IPS-20b (cell line): Measurements from ENCODE around the gene CHM.
"Not testable (repeated sequence)": the region's sequence is repeated elsewhere in the genome, so short reads cannot be mapped to it uniquely, and the experiment has no call there.

Experiments
- H3K27ac ChIP-seq: one replicate; pipeline ENCODE4 v1.5.1; 2013; ENCODE audit warnings: low read length
- H3K27me3 ChIP-seq: 2 replicates; pipeline ENCODE4 v1.6.1; 2013; ENCODE audit warnings: mild to moderate bottlenecking, low read length, inconsistent platforms; ENCODE audit not compliant: insufficient read depth
- H3K36me3 ChIP-seq: 2 replicates; pipeline ENCODE4 v1.6.1; 2013; ENCODE audit warnings: low read depth, mild to moderate bottlenecking, inconsistent platforms, low read length, moderate library complexity; ENCODE audit not compliant: insufficient read depth
- H3K4me1 ChIP-seq: 2 replicates; pipeline ENCODE4 v1.6.1; 2013; ENCODE audit warnings: mild to moderate bottlenecking, control low read depth, inconsistent platforms, low read length, moderate library complexity; ENCODE audit not compliant: insufficient read depth
- H3K4me3 ChIP-seq: 2 replicates; pipeline ENCODE4 v1.5.1; 2013; ENCODE audit warnings: mild to moderate bottlenecking, low read length, inconsistent platforms
- H3K9ac ChIP-seq: 2 replicates; pipeline ENCODE4 v1.6.1; 2013; ENCODE audit warnings: low read depth, mild to moderate bottlenecking, inconsistent platforms, low read length, moderate library complexity
- H3K9me3 ChIP-seq: 2 replicates; pipeline ENCODE4 v1.6.1; 2013; ENCODE audit warnings: mild to moderate bottlenecking, low read depth, low read length, inconsistent platforms; ENCODE audit not compliant: insufficient read depth

Gene CHM

GRCh38 chrX:85994797-85995196 is 52.6 kb downstream of the CHM start:
- H3K9me3 ChIP-seq = no peaks in the 10 kb centered on the region
- H3K27me3 ChIP-seq = no peaks in the 10 kb centered on the region
- no peak overlapping the region for H3K27ac ChIP-seq
- H3K9ac ChIP-seq = no peak overlapping the region; the same call in 1 of the 2 replicates
- H3K36me3 ChIP-seq = no peaks in the 10 kb centered on the region
- H3K4me1 ChIP-seq = peaks cover 22% of the 10 kb centered on the region; the same call in 1 of the 2 replicates
- no peak overlapping the region for H3K4me3 ChIP-seq

GRCh38 chrX:85994228-85994627 is 53.1 kb downstream of the CHM start:
- H3K4me1 ChIP-seq = peaks cover 22% of the 10 kb centered on the region; the same call in 1 of the 2 replicates
- H3K36me3 ChIP-seq = no peaks in the 10 kb centered on the region
- H3K27me3 ChIP-seq = no peaks in the 10 kb centered on the region
- no peaks in the 10 kb centered on the region for H3K9me3 ChIP-seq
- no peak overlapping the region for H3K27ac ChIP-seq
- no peak overlapping the region for H3K4me3 ChIP-seq
- no peak overlapping the region for H3K9ac ChIP-seq

- Histone ChIP-seq H3K4me3 (no peak overlapping the region), H3K9ac (no peak overlapping the region), H3K9me3 (no peaks in the 10 kb centered on the region), H3K27ac (no peak overlapping the region), H3K36me3 (no peaks in the 10 kb centered on the region), H3K27me3 (no peaks in the 10 kb centered on the region), H3K4me1 (peaks cover 22% of the 10 kb centered on the region; the same call in 1 of the 2 replicates)
Measured at GRCh38 chrX:85993539-85994197, 53.7 kb downstream of the CHM start.

DNA sequence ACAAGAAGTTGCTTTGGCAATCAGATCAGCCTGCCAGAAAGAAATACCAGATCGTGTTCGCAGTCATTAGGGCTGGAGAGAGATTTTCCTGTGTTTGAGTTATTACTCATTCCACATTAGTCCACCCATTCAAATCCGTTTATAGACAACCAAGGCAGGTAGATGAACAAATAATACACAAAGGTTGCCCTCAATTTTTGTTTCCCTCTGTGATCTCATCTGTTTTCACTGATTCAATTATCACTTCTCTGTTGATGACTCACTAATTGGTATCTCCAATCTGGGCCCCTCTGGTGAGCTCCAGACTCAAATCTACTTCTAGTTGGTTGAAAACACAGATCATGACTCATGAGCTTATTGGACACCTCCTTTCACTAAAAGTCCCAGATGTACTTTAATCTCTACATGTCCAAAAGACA is 54.5 kb downstream of the CHM start:
- H3K36me3 ChIP-seq = no peaks in the 10 kb centered on the region
- no peaks in the 10 kb centered on the region for H3K27me3 ChIP-seq
- no peak overlapping the region for H3K27ac ChIP-seq
- no peak overlapping the region for H3K9ac ChIP-seq
- no peak overlapping the region for H3K4me3 ChIP-seq
- no peaks in the 10 kb centered on the region for H3K9me3 ChIP-seq
- H3K4me1 ChIP-seq = peaks cover 22% of the 10 kb centered on the region; the same call in 1 of the 2 replicates

DNA sequence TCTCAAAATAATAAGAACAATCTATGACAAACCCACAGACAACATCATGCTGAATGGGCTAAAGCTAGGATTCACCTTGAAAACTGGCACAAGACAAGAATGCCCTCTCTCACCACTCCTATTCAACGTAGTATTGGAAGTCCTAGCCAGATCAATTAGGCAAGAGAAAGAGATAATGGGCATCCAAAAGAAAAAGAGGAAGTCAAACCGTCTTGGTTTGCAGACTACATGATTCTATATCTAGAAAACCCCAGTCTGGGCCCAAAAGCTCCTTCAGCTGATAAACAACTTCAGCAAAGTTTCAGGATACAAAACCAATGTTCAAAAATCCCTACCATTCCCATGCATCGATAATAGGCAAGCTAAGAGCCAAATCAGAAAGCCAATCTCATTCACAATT is 59.0 kb downstream of the CHM start:
- Histone ChIP-seq H3K9me3 (no peaks in the 10 kb centered on the region), H3K27me3 (no peaks in the 10 kb centered on the region), H3K27ac (no peak overlapping the region), H3K4me1 (peaks cover 5% of the 10 kb centered on the region; the same call in 1 of the 2 replicates), H3K9ac (no peak overlapping the region), H3K4me3 (no peak overlapping the region), H3K36me3 (no peaks in the 10 kb centered on the region)

DNA sequence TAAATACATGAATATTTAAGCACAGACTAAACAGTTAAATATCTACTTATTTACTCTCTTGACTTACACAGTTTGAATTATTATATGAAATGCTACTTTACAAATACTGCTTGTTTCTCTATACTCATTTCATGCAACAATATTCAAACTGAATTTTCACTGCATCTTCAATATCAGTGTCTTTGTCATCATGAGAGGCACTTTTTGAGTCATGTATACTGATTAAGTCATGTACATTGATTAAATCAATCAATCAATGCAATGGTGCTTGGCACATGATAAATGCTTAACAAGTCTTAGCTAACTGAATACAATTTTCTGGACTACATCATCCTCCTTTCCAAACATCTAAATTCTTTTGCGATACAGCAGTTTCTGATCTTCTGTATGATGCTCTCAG is 67.1 kb downstream of the CHM start:
- H3K4me3 ChIP-seq = no peak overlapping the region

GRCh38 chrX:85977218-85977617 is 70.1 kb downstream of the CHM start:
- Histone ChIP-seq H3K4me1 (no peaks in the 10 kb centered on the region), H3K4me3 (no peak overlapping the region), H3K27me3 (no peaks in the 10 kb centered on the region), H3K9me3 (no peaks in the 10 kb centered on the region), H3K9ac (no peak overlapping the region), H3K36me3 (peaks cover 29% of the 10 kb centered on the region), H3K27ac (no peak overlapping the region)

More for the DNA sequence above, 67.1 kb downstream of the CHM start:
- Histone ChIP-seq H3K36me3 (peaks cover 24% of the 10 kb centered on the region), H3K9me3 (no peaks in the 10 kb centered on the region), H3K27ac (no peak overlapping the region), H3K4me1 (no peaks in the 10 kb centered on the region), H3K27me3 (no peaks in the 10 kb centered on the region), H3K9ac (no peak overlapping the region)

DNA sequence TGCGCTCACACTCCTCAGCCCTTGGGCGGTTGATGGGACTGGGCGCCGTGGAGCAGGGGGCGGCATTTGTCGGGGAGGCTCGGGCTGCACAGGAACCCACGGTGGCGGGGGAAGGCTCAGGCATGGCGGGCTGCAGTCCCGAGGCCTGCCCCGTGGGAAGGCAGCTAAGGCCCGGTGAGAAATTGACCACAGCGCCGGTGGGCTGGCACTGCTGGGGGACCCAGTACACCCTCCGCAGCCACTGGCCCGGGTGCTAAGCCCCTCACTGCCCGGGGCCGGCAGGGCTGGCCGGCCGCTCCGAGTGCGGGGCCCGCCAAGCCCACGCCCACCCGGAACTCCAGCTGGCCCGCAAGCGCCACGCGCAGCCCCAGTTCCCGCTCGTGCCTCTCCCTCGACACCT is 75.0 kb downstream of the CHM start:
- H3K4me3 ChIP-seq = not testable (repeated sequence)

GRCh38 chrX:85964744-85965143 is 82.6 kb downstream of the CHM start:
- Histone ChIP-seq H3K4me1 (no peaks in the 10 kb centered on the region), H3K4me3 (no peak overlapping the region), H3K9ac (no peak overlapping the region), H3K27me3 (no peaks in the 10 kb centered on the region), H3K27ac (no peak overlapping the region), H3K9me3 (no peaks in the 10 kb centered on the region), H3K36me3 (0 out of 2 replicates have a peak, but pooled peaks cover 2% of the 10 kb centered on the region)

More for the DNA sequence above, 75.0 kb downstream of the CHM start:
- H3K27me3 ChIP-seq, H3K9me3 ChIP-seq, H3K9ac ChIP-seq, H3K27ac ChIP-seq, H3K4me1 ChIP-seq: not testable (repeated sequence)
- peaks cover 21% of the 10 kb centered on the region; the same call in 1 of the 2 replicates for H3K36me3 ChIP-seq

DNA sequence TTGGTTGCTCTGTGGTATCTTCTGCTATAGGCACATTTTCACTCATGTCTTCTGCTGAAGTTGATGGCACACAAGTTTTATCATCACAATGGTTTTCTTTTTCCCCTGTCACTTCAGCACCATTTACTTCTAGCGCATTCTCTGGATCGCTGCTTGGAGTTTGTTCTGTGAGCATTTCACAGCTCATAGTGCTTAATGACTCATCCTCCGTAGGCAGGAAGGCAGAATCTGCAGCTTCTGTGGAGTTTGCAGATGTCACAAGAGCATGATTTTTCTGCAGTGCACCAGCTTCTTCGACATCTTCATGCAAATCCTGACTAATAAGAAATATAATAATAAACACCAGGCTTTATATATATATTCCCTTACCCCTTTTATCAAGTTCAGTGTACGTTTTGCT is 83.6 kb downstream of the CHM start:
- Histone ChIP-seq H3K4me1 (no peaks in the 10 kb centered on the region), H3K4me3 (no peak overlapping the region), H3K36me3 (no peaks in the 10 kb centered on the region), H3K9ac (no peak overlapping the region), H3K9me3 (no peaks in the 10 kb centered on the region), H3K27ac (no peak overlapping the region), H3K27me3 (no peaks in the 10 kb centered on the region)

- Histone ChIP-seq H3K9ac (no peak overlapping the region), H3K9me3 (no peaks in the 10 kb centered on the region), H3K36me3 (peaks cover 12% of the 10 kb centered on the region; the same call in 1 of the 2 replicates), H3K4me1 (no peaks in the 10 kb centered on the region), H3K4me3 (no peak overlapping the region), H3K27ac (no peak overlapping the region), H3K27me3 (no peaks in the 10 kb centered on the region)
Measured at GRCh38 chrX:85955510-85955909, 91.8 kb downstream of the CHM start.

GRCh38 chrX:85944751-85945150 is 102.6 kb downstream of the CHM start:
- H3K27ac ChIP-seq, H3K36me3 ChIP-seq, H3K4me3 ChIP-seq, H3K27me3 ChIP-seq, H3K9ac ChIP-seq, H3K4me1 ChIP-seq, H3K9me3 ChIP-seq: not testable (repeated sequence)
